HG02588 (cell line): ENCODE data around the gene MT1M.
"Not testable (repeated sequence)": the region's sequence is repeated elsewhere in the genome, so short reads cannot be mapped to it uniquely, and the experiment has no call there.

Experiments used
- ATAC-seq: cut with Tn5 transposase; IDR thresholded peaks from one replicate; pipeline ENCODE4 v1.9.1; 2021; ENCODE audit warnings: mild to moderate bottlenecking, moderate library complexity; ENCODE audit not compliant: unreplicated experiment

Gene MT1M

DNA sequence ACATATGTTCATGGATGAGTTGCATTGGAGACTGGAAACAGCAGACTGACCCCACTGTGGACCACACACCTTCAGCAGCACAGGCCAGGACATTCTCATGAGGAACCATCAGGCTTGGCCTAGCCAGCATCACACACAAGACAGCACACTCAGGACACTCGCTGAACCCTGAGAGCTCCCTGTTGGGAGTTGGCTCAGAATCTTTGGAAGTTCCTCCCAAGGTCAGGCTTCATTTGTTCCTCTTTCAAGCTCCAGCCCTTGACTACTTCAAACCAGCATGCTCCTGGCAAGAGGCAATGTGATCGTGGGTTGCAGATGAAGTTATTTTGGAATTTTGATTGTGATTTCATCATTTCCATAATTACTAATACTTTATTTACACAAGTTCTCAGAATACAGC lies 39.2 kb downstream of the MT1M start:
- not testable (repeated sequence) for ATAC-seq

DNA sequence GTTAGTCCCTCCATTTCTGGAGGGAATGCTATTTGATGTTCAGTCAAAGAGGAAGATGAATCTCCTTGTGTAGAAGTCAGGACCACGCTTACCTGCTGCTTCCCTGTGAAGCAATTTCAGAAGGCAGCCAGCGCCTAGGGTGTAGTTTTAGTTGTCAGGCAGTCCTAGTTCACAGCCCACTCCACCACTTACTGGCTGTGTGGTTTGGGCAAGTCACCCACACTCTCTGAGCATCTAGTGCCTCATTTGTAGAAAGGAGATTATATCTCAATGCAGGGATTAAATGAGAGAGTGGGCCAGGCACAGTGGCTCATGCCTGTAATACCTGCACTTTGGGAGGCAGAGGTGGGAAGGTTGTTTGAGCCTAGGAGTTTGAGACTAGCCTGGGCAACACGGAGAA lies 39.7 kb downstream of the MT1M start:
- not testable (repeated sequence) for ATAC-seq

DNA sequence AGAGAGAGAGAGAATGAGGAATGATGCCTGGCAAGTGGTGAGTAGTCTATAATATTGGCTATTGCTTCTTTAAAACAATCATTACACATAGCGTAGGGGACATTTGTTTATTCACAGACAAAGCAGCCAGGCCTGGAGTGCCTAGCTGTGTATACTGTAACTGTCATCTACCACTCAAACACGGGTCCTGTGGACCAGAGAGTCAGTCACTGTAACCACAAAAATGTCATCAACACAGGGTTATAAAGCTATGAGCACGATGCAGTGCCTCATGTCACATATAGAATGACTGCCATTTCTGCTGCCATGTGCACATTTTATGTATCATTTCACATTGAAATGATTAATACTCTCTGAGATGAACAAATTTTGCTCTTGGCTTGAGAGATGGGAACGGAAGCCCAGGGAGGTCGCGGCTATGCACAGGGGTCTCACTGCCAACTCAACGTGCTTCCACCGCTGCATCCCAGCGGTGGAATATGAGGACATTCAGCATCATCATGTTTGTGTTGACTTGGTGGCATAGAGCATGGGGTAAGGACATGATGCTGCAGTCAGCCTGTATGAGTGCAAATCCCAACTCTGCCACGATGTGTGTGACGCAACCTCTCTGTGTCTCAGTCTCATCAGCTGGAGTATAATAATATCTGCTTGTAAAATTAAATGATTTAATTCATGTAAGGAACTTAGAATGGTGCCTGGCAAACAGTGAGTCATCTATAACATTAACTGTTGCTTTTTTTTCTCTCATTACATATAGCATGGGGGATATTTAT lies 40.5 kb downstream of the MT1M start:
- no peak for ATAC-seq

DNA sequence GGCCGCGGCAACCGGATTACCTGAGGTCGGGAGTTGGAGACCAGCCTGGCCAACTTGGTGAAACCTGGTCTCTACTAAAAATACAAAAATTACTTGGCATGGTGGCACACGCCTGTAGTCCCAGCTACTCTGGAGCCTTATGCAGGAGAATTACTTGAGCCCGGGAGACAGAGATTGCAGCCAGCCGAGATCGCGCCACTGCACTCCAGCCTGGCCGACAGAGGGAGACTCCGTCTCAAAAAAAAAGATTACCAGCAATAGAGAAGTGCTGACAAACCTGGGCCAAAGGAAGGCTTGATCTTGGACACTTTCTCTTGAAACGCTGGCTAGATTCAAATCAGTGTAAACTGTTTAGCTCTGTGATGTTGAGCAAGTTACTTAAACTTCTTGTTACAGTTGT lies 41.5 kb downstream of the MT1M start:
- no peak for ATAC-seq

DNA sequence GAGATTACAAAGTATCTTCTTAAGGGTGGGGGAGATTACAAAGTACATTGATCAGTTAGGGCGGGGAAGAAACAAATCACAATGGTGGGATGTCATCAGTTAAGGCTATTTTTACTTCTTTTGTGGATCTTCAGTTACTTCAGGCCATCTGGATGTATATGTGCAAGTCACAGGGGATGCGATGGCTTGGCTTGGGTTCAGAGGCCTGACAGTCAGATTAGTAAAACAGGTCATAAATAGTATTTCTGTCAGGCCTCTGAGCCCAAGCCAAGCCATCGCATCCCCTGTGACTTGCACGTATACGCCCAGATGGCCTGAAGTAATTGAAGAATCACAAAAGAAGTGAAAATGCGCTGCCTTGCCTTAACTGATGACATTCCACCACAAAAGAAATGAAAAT lies 42.1 kb downstream of the MT1M start:
- ATAC-seq = not testable (repeated sequence)

DNA sequence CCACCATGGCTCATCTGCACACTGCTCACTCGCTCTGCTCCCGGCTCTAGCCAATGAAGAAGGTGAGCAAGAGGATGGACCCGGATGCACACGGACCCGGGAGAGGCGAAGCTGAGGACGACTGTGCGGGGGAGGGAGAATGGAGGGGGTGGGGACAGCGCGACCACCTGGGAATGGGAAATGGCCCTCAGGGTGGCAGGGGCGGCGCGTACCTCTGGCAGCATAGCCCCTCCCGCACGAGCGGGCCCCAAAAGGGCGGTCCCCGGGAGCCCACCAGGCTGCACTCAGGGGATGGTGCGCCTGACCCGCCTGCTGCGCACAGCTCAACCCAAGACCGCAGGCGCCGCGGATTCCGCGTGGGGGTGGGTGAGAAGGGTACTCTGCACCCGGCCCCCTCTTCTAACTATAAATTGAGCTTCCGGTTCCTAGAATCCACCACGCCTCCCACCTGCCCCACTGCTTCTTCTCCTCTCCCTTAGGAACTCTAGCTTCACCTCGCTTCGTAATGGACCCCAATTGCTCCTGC lies 43.3 kb downstream of the MT1M start:
- no peak for ATAC-seq

DNA sequence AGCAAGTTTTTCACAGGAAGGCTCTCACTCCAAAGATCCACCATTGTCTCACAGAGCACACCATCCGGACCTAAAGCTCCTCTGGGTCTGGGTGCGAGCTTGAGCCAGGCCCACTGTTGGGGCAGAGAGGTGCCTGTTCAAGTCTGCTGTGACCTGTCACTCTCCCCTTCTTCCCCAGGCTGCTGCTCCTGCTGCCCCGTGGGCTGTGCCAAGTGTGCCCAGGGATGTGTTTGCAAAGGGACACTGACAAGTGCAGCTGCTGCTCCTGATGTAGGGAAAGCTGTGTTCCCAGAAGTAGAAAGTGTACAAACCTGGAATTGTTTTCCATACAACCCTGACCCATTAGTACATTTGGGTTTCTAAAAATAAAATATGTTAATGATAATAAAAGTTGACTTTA lies 45.0 kb downstream of the MT1M start:
- no peak for ATAC-seq

DNA sequence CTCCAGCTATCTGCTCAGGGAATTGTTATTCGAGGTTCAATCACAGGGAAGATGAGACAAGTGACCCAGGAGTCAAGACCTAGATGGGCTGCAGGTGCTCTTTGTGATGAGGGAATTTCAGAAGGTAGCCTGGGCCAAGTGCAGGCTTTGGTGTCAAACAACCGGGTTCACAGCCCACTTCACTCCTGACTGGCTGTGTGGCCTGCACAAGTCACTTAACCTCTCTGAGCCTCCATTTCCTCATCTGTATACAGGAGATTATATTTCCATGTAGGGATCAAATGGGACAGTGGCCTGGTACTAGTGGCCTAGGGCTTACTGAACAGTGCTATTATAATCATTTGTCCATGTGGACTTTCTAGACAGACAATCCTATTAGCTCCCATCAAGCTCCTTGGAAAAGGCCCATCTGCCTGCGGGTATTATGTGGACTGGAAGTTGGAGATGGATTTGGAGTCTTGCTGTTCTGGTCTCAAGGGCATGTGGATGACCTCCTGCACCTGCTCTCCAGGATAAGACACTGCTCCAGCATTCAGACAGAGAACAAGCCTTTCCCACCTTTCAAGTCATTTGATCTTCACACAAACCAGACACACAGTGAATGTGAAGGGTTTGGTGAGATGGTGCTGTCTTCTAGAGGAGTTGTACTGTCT lies 46.7 kb downstream of the MT1M start:
- ATAC-seq = no peak

DNA sequence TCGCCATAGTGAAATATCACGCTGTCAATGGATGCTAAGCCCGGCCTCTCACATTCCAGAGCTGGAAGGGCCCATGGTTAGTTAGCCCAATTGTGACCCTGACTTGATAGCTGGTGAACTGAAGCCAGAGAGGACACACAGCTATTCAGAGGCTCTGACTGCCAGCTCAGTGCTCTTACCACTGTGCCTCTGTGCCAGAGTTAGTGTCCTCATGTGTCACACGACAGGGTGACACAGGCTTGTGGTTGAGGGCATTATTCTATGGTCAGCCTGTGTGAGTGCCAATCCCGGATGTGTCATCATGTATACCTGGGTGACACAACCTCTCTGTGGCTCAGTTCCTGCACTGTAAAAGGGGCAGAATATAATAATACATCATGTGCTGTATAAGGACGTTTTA lies 47.4 kb downstream of the MT1M start:
- no peak for ATAC-seq

DNA sequence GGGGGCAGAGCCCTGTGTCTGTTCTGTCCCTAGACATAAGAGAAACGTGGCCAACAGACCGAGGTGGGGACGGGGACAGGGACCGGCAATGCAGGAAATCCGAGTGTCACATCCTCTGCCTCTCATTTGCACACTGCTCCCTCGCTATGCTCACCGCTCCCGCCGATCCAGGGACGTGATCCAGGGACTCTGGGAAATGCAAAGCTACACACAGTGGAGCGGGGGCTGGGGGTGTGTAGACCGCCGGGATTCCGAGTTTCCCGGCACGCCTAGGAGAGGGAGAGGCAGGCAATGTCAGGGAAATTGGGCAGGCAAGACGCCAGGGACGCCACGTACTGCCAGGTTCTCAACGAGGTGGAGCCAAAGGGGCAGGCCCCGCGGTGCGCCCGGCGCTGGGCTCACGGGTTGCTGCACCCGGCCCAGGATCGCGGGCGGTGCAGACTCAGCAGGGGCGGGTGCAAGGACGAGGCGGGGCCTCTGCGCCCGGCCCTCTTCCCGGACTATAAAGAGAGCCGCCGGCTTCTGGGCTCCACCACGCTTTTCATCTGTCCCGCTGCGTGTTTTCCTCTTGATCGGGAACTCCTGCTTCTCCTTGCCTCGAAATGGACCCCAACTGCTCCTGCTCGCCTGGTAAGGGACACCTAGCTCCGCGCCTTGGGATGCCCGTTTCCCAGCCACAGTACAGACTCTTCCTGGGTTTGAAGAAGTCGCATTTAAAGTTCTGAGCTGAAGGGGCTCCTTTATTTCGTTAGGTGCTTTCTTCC lies 49.7 kb downstream of the MT1M start, which contains the start of gene MT1X:
MT1X (plus strand) TSS at position 532 of the 764 bp plus-strand sequence; CDS start at position 603, 71 bp downstream.
- peak; percentile 97 for ATAC-seq

DNA sequence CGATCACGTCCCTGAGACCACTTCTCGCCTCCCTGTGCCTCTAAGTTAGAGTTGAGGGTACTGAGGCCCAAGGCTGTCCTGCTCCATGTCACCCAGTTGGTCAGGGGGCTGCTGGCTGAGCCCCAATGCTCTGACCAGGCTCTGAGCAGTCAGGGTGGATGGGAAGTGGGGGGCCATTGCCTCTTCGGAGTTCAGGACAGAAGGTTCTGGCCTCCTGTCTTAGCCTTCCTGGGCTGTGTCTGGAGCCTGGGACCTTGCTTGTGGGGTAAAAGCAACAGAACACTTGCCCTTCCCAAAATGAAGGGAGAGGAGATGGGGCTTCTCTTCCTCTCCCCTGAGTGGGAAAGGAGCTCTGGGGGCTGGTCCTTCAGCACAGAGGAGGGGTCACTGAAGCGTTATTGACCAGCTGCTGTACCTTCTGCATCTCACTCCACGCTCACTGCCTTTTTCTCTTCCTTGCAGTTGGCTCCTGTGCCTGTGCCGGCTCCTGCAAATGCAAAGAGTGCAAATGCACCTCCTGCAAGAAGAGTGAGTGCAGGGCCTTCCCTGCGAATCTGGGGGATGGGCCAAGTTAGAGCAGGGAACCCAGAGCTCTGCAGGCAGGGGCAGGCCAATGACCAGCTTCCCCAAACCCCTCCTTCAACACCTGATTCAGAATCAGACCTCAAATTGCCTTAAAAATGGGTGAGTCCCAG lies 50.4 kb downstream of the MT1M start:
- ATAC-seq = no peak
